ENCODE results near the gene SLC6A11. TPM values are rescaled to one million over a fixed set of nuclear protein-coding genes. Genes with fewer than 3 reads are reported as not detected.

The SLC6A11 gene
- total and polyA plus RNA-seq, 3 donors from 2014 or later, result 2.0 to 6.9 (median 3.9) TPM

DNA sequence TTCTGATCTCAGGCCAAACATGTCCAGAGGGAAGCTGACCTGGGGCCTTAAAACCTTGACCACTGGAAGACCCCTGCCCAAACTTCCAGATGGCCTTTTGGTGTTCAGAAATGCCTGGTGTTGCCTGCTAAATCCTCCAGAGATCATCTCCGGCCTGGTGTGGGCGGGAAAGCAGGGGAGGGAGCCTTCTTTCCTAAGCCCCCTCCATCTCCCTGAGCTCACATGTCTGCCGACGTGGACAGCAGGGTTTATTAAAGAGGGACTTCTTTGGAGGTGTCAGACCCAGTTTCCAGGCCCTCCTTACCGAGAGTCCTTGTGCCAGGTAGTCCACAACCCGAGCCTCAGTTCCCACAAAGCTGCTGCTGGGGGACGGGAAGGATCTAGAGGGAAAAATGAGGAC, 120.7 kb downstream of the SLC6A11 start:
- TF ChIP-seq, protein P1, sequence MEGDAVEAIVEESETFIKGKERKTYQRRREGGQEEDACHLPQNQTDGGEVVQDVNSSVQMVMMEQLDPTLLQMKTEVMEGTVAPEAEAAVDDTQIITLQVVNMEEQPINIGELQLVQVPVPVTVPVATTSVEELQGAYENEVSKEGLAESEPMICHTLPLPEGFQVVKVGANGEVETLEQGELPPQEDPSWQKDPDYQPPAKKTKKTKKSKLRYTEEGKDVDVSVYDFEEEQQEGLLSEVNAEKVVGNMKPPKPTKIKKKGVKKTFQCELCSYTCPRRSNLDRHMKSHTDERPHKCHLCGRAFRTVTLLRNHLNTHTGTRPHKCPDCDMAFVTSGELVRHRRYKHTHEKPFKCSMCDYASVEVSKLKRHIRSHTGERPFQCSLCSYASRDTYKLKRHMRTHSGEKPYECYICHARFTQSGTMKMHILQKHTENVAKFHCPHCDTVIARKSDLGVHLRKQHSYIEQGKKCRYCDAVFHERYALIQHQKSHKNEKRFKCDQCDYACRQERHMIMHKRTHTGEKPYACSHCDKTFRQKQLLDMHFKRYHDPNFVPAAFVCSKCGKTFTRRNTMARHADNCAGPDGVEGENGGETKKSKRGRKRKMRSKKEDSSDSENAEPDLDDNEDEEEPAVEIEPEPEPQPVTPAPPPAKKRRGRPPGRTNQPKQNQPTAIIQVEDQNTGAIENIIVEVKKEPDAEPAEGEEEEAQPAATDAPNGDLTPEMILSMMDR (IDR thresholded peaks at IDR 0.05), result no peak
- TF ChIP-seq POLR2A (IDR thresholded peaks at IDR 0.05), result no peak
- H3K4me1 ChIP-seq, result peaks cover 15% of the 10 kb centered on the region
- WGBS, 2 donors, result 50 to 51% methylated on average over 5 to 7 of the region's 7 CpGs
- no peaks in the 10 kb centered on the region for H3K36me3 ChIP-seq (ENCODE audit: low read depth, missing control alignments)
- no peak overlapping the region for H3K4me3 ChIP-seq
- DNase-seq, result no peak
- intact Hi-C loops (cut with DNase I; ENCODE audit: low total_unique reads), result no loop called here
- H3K27me3 ChIP-seq, result no peaks in the 10 kb centered on the region
- no peaks in the 10 kb centered on the region for H3K9me3 ChIP-seq
- H3K27ac ChIP-seq, result no peak overlapping the region

DNA sequence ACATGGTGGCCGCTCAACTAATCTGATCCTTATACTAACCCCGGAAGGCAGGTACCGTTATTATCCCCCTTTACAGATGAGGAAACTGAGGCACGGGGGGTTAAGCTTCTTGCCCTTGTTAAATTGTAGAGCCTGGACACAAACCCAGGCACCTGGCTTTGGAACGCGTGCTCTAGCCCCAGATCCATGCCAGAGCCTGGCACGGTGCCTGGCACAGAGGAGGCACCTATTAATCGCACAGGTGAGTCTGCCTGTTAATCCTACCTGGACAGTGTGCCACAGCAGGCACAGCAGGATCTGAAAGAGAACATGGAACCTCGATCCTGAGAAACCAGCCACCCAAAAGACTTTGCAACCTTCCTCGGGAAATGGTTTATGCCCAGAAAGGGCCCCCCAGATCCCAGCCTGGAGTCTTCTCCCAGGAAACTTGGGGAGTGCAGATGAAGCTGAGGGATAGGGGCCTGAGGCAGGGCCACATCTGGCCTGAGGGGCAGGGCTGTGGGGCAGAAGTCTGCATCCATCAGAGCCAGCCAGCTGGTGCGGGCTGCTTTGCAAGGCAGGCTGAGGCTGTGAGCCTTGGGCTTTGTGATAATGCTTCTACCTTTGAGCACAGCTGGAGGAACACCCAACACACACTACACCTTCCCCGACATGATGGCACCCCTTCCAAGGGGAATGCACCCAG, 121.3 kb downstream of the SLC6A11 start:
- Histone ChIP-seq H3K27ac (no peak overlapping the region), H3K36me3 (ENCODE audit: low read depth, missing control alignments) (no peaks in the 10 kb centered on the region), H3K4me3 (no peak overlapping the region), H3K27me3 (no peaks in the 10 kb centered on the region), H3K9me3 (no peaks in the 10 kb centered on the region), H3K4me1 (peaks cover 15% of the 10 kb centered on the region)
- WGBS, 2 donors, result 90 to 96% methylated on average over 12 of the region's 12 CpGs
- TF ChIP-seq, protein P1 (IDR thresholded peaks at IDR 0.05), result no peak
- TF ChIP-seq POLR2A (IDR thresholded peaks at IDR 0.05), result no peak
- intact Hi-C loops (cut with DNase I; ENCODE audit: low total_unique reads), result no loop called here
- no peak for DNase-seq

DNA sequence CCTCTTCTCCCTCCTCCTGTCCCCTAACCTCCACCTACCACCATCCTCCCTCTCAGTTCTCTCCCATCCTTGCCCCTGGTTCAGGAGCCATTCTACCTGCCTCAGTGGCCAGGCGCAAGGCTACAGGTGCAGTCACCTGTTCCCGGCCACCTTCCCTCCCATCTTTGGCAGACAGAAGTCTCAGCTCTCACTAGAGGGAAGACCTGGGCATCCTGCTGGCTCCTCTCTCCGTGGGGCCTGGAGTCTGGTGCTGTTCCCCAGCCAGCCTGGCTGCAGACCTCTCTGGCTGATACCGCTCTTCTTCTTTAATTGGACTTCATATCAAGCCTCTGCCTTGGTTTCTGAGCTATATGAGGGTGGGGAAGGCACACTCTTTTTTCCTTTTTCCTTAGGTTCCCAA, 123.5 kb downstream of the SLC6A11 start:
- no peaks in the 10 kb centered on the region for H3K36me3 ChIP-seq (ENCODE audit: low read depth, missing control alignments)
- H3K9me3 ChIP-seq, result no peaks in the 10 kb centered on the region
- H3K4me3 ChIP-seq, result no peak overlapping the region
- peaks cover 9% of the 10 kb centered on the region for H3K4me1 ChIP-seq
- H3K27ac ChIP-seq, result no peak overlapping the region
- 93 to 96% methylated on average over 4 of the region's 4 CpGs for WGBS, 2 donors
- no peak for DNase-seq
- intact Hi-C loops (cut with DNase I; ENCODE audit: low total_unique reads), result no loop called here
- TF ChIP-seq POLR2A (IDR thresholded peaks at IDR 0.05), result no peak
- TF ChIP-seq, protein P1 (IDR thresholded peaks at IDR 0.05), result no peak
- no peaks in the 10 kb centered on the region for H3K27me3 ChIP-seq

DNA sequence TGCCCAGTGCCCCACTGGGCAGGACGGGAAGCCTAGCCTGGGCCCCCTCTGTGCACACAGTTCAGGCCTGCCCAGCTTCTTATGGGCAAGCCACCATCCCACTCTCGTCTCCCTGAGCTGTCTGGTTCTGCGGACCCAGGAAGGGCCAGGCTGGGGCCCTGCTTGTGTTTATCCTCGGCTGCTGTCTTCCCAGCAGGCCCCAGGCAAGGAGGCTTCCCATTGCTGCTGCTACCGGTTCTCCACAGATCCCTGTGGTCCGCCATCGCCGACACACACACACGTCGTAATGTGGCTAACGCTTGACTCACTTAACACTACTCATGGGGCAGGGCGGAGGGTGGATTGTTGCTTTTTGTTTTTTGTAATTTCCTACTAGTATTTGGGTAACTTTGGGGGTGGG, 124.1 kb downstream of the SLC6A11 start:
- TF ChIP-seq, protein P1 (IDR thresholded peaks at IDR 0.05), result no peak
- no peak for TF ChIP-seq POLR2A (IDR thresholded peaks at IDR 0.05)
- H3K27me3 ChIP-seq, result no peaks in the 10 kb centered on the region
- H3K4me3 ChIP-seq, result no peak overlapping the region
- no peak for DNase-seq
- no peaks in the 10 kb centered on the region for H3K9me3 ChIP-seq
- WGBS, 2 donors, result 89 to 92% methylated on average over 11 to 12 of the region's 12 CpGs
- H3K27ac ChIP-seq, result no peak overlapping the region
- H3K4me1 ChIP-seq, result peaks cover 9% of the 10 kb centered on the region
- intact Hi-C loops (cut with DNase I; ENCODE audit: low total_unique reads), result loop anchor here (5.0 kb wide), 1 partner anchor 183 kb away; no protein-coding TSS in a partner anchor
- no peaks in the 10 kb centered on the region for H3K36me3 ChIP-seq (ENCODE audit: low read depth, missing control alignments)

DNA sequence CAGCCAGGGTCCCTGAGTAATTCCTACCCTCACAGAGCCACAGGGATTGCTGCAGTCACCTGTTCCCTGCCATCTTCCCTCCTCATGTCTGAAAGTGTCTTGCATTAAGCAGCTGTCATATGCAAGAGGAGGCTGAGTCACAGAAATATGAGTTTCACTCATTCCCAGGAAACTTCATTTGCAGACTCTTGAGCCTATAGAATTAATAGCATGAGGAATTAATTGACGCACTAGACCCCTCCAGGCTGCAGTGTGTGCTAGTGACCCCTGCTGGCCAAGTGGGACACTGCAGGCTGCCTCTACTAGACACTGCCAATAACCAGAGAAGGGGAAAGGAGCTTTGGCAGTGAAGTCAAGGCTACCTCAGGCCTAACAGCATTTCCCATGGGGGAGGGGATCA, 125.9 kb downstream of the SLC6A11 start:
- Histone ChIP-seq H3K27ac (no peak overlapping the region), H3K36me3 (ENCODE audit: low read depth, missing control alignments) (no peaks in the 10 kb centered on the region), H3K27me3 (no peaks in the 10 kb centered on the region), H3K4me3 (no peak overlapping the region), H3K9me3 (no peaks in the 10 kb centered on the region), H3K4me1 (no peaks in the 10 kb centered on the region)
- 91 to 100% methylated on average over 1 of the region's 1 CpG for WGBS, 2 donors
- intact Hi-C loops (cut with DNase I; ENCODE audit: low total_unique reads), result loop anchor here (5.0 kb wide), 1 partner anchor 185 kb away; no protein-coding TSS in a partner anchor
- DNase-seq, result no peak
- TF ChIP-seq, protein P1 (IDR thresholded peaks at IDR 0.05), result peak in 2 of 3 experiments; percentile 32 to 56
- TF ChIP-seq POLR2A (IDR thresholded peaks at IDR 0.05), result no peak
